WTC11 (cell line): ENCODE data around the gene DDX28. TPM values are rescaled to one million over a fixed set of nuclear protein-coding genes. Genes with fewer than 3 reads are reported as not detected.
"Not testable (repeated sequence)": the region's sequence is repeated elsewhere in the genome, so short reads cannot be mapped to it uniquely, and the experiment has no call there.

ENCODE experiments used
- ATAC-seq: fragments of 200-7000 bp; cut with Tn5 transposase; 2 replicates; pipeline ENCODE4 v1.10.0; 2021; ENCODE audit warnings: mild to moderate bottlenecking, moderate library complexity
- CTCF ChIA-PET: fragments of 300-600 bp; sonication (Branson Sonifier 250); formaldehyde crosslinking; loops from one replicate; lab custom pipeline; 2021; ENCODE audit warnings: antibody characterized with exemption; lab: Charles Lee
- POLR2A ChIA-PET: fragments of 350-600 bp; sonication (Branson Sonifier 250); formaldehyde crosslinking; loops from one replicate; lab custom pipeline; 2021; ENCODE audit warnings: antibody characterized with exemption; lab: Charles Lee
- DNase-seq: peaks from one replicate; pipeline ENCODE4 v3.0.0; 2021; ENCODE audit warnings: low spot score
- H3K27ac Mint-ChIP-seq: 2 replicates; pipeline ENCODE4 v1.8.0; 2021; ENCODE audit warnings: mixed read lengths
- H3K27me3 Mint-ChIP-seq: 2 replicates; pipeline ENCODE4 v1.8.0; 2021; ENCODE audit warnings: low read depth, mild to moderate bottlenecking, moderate library complexity, mixed read lengths
- H3K36me3 Mint-ChIP-seq: 2 replicates; pipeline ENCODE4 v1.8.0; 2021; ENCODE audit warnings: mixed read lengths
- H3K4me1 Mint-ChIP-seq: 2 replicates; pipeline ENCODE4 v1.8.0; 2022; ENCODE audit warnings: mixed read lengths
- H3K4me3 Mint-ChIP-seq: 2 replicates; pipeline ENCODE4 v1.8.0; 2021; ENCODE audit warnings: mild to moderate bottlenecking, moderate library complexity, mixed read lengths
- H3K9me3 Mint-ChIP-seq: 2 replicates; pipeline ENCODE4 v1.8.0; 2021; ENCODE audit warnings: mixed read lengths
- ATF3 ChIP-seq: sonication (generic); formaldehyde crosslinking; conservative IDR thresholded peaks from 2 replicates; pipeline ENCODE4 v1.8.1; 2022; ENCODE audit warnings: mild to moderate bottlenecking, missing genetic modification reagents
- E2F4 ChIP-seq: sonication (generic); formaldehyde crosslinking; IDR thresholded peaks from 2 replicates; pipeline ENCODE4 v1.8.1; 2022; ENCODE audit warnings: low read depth, mild to moderate bottlenecking, moderate library complexity, missing genetic modification reagents, borderline replicate concordance
- ESRRA ChIP-seq: sonication (generic); formaldehyde crosslinking; IDR thresholded peaks from 2 replicates; pipeline ENCODE4 v1.8.1; 2022; ENCODE audit warnings: mild to moderate bottlenecking, missing genetic modification reagents, borderline replicate concordance
- FOXJ3 ChIP-seq: sonication (generic); formaldehyde crosslinking; IDR thresholded peaks from 2 replicates; pipeline ENCODE4 v1.9.0; 2021; ENCODE audit warnings: missing genetic modification reagents, mild to moderate bottlenecking, borderline replicate concordance
- PRDM15 ChIP-seq: sonication (generic); formaldehyde crosslinking; IDR thresholded peaks from 2 replicates; pipeline ENCODE4 v1.8.0; 2022; ENCODE audit warnings: missing genetic modification reagents
- TP53 ChIP-seq: sonication (generic); formaldehyde crosslinking; IDR thresholded peaks from 2 replicates; pipeline ENCODE4 v1.8.1; 2023; ENCODE audit warnings: mild to moderate bottlenecking, missing genetic modification reagents
- USF1 ChIP-seq: sonication (generic); formaldehyde crosslinking; IDR thresholded peaks from 2 replicates; pipeline ENCODE4 v1.8.0; 2022; ENCODE audit warnings: mild to moderate bottlenecking, missing genetic modification reagents
- ZNF671 ChIP-seq: fragments of 250-450 bp; sonication (Bioruptor Pico); IDR thresholded peaks from 2 replicates; pipeline ENCODE4 v1.8.0; 2021; ENCODE audit warnings: mild to moderate bottlenecking
- ZSCAN18 ChIP-seq: fragments of 250-450 bp; sonication (Bioruptor Pico); IDR thresholded peaks from 2 replicates; pipeline ENCODE4 v2.1.2; 2022; ENCODE audit warnings: mild to moderate bottlenecking, moderate library complexity
- total RNA-seq: library from RNA; stranded (reverse); gene quantifications from 3 replicates; pipeline ENCODE4 v1.2.3, GENCODE V29; 2021
- TF ChIP-seq, protein P1 (sequence below): sonication (generic); formaldehyde crosslinking; IDR thresholded peaks from 2 replicates; pipeline ENCODE4 v1.8.0; 2023; ENCODE audit warnings: mild to moderate bottlenecking, missing genetic modification reagents

Gene DDX28
- total RNA-seq, 1 experiment from 2014 or later, result 15.2 TPM

GRCh38 chr16:68000450-68000849 lies 22.6 kb downstream of the DDX28 start (continued):
- no peak for TF ChIP-seq ESRRA (CRISPR knock-in tag)
- no peak for TF ChIP-seq PRDM15 (CRISPR knock-in tag)
- TF ChIP-seq E2F4 (CRISPR knock-in tag), result no peak
- no peak for TF ChIP-seq TP53 (CRISPR knock-in tag)
- no peak for TF ChIP-seq ZSCAN18
- TF ChIP-seq USF1 (CRISPR knock-in tag), result no peak
- TF ChIP-seq ZNF671 (CRISPR knock-in tag), result no peak
- TF ChIP-seq ATF3 (CRISPR knock-in tag), result no peak
- TF ChIP-seq, protein P1, sequence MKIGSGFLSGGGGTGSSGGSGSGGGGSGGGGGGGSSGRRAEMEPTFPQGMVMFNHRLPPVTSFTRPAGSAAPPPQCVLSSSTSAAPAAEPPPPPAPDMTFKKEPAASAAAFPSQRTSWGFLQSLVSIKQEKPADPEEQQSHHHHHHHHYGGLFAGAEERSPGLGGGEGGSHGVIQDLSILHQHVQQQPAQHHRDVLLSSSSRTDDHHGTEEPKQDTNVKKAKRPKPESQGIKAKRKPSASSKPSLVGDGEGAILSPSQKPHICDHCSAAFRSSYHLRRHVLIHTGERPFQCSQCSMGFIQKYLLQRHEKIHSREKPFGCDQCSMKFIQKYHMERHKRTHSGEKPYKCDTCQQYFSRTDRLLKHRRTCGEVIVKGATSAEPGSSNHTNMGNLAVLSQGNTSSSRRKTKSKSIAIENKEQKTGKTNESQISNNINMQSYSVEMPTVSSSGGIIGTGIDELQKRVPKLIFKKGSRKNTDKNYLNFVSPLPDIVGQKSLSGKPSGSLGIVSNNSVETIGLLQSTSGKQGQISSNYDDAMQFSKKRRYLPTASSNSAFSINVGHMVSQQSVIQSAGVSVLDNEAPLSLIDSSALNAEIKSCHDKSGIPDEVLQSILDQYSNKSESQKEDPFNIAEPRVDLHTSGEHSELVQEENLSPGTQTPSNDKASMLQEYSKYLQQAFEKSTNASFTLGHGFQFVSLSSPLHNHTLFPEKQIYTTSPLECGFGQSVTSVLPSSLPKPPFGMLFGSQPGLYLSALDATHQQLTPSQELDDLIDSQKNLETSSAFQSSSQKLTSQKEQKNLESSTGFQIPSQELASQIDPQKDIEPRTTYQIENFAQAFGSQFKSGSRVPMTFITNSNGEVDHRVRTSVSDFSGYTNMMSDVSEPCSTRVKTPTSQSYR (CRISPR knock-in tag), result no peak
- TF ChIP-seq, all 79 proteins: peak for 0

DNA sequence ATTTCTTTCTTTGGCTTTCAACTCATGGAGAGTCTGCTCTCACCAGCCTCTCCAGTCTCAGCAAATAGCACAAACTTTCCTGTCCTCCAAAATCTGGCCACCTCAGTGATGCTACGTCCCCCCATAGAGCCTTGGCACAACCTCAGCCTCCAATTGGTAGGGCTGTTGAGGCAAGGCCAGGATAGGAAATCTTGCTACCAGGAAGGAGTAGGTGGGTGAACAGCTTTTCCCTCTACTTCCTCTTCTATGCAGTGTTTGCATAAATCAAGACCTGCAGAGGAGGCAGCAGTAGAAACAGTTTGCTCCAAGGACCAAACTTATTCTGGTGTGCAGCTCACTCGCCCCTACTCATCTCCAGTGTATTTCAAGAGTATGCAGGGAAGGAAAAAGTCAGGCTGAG lies 23.0 kb downstream of the DDX28 start:
- ATAC-seq (no peak), DNase-seq (no peak)
- no peak overlapping the region for H3K4me3 Mint-ChIP-seq
- H3K27me3 Mint-ChIP-seq, result no peaks in the 10 kb centered on the region
- no peaks in the 10 kb centered on the region for H3K4me1 Mint-ChIP-seq
- H3K27ac Mint-ChIP-seq, result no peak overlapping the region
- POLR2A ChIA-PET, result no interaction called here
- no peaks in the 10 kb centered on the region for H3K36me3 Mint-ChIP-seq
- no peak for TF ChIP-seq FOXJ3
- CTCF ChIA-PET, result no interaction called here
- peaks cover 4% of the 10 kb centered on the region for H3K9me3 Mint-ChIP-seq

DNA sequence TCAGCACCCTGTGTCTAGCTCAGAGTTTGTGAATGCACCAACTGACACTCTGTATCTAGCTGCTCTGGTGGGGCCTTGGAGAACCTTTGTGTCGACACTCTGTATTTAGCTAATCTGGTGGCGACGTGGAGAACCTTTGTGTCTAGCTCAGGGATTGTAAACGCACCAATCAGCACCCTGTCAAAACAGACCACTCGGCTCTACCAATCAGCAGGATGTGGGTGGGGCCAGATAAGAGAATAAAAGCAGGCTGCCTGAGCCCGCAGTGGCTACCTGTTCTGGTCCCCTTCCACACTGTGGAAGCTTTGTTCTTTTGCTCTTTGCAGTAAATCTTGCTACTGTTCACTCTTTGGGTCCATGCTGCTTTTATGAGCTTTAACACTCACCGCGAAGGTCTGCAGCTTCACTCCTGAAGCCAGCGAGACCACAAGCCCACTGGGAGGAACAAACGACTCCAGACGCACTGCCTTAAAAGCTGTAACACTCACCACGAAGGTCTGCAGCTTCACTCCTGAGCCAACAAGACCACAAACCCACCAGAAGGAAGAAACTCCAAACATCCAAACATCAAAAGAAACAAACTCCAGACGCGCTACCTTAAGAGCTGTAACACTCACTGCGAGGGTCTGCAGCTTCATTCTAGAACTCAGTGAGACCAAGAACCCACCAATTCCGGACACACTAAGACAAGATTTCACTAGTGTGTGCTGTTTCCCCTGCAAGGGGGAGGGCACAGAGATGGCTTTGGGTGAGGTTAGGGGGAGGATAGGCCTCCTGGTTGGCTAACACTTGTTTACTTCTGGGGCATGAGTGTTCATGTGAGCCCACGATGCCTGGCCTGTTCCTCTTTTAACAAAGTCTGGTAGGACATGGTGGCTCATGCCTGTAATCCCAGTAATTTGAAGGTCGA lies 24.0 kb downstream of the DDX28 start, which contains the start of gene DPEP2:
Gene DPEP2 (minus strand): TSS at position 706 of the 910 bp plus-strand sequence. CDS start 6,272 bp downstream, outside the sequence.
- POLR2A ChIA-PET, H3K4me1 Mint-ChIP-seq, H3K9me3 Mint-ChIP-seq, H3K27ac Mint-ChIP-seq, DNase-seq, ATAC-seq, H3K4me3 Mint-ChIP-seq, H3K36me3 Mint-ChIP-seq, H3K27me3 Mint-ChIP-seq: not testable (repeated sequence)
- CTCF ChIA-PET, result interaction anchor here (1.3 to 1.4 kb wide), 2 partner anchors 18 to 42 kb away, joined by 3 to 8 read pairs; no protein-coding TSS in a partner anchor

DNA sequence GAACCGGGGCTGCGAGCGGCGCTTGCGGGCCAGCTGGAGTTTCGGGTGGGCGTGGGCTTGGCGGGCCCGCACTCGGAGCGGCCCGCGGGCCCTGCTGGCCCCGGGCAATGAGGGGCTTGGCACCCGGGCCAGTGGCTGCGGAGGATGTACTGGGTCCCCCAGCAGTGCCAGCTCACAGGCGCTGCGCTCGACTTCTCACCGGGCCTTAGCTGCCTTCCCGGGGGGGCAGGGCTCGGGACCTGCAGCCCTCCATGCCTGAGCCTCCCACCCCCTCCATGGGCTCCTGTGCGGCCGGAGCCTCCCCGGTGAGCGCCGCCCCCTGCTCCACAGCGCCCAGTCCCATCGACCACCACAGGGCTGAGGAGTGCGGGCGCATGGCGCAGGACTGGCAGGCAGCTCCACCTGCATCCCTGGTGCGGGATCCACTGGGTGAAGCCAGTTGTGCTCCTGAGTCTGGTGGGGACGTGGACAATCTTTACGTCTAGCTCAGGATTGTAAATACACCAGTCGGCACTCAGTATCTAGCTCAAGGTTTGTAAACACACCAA lies 24.7 kb downstream of the DDX28 start:
- H3K27me3 Mint-ChIP-seq, result not testable (repeated sequence)

More for the DNA sequence above, 24.7 kb downstream of the DDX28 start:
- H3K9me3 Mint-ChIP-seq, H3K4me3 Mint-ChIP-seq, DNase-seq, POLR2A ChIA-PET, H3K4me1 Mint-ChIP-seq, ATAC-seq, H3K36me3 Mint-ChIP-seq, H3K27ac Mint-ChIP-seq: not testable (repeated sequence)
- CTCF ChIA-PET, result interaction anchor here (1.3 to 1.4 kb wide), 2 partner anchors 18 to 42 kb away, joined by 3 to 8 read pairs; no protein-coding TSS in a partner anchor
